Putamen (tissue), 1 donor: ENCODE measurements around the gene PRKN.

Experiments used
- DNase-seq: peaks from one replicate; pipeline ENCODE4 v3.0.0-alpha.2; 2016; ENCODE audit warnings: low spot score

Gene PRKN

DNA sequence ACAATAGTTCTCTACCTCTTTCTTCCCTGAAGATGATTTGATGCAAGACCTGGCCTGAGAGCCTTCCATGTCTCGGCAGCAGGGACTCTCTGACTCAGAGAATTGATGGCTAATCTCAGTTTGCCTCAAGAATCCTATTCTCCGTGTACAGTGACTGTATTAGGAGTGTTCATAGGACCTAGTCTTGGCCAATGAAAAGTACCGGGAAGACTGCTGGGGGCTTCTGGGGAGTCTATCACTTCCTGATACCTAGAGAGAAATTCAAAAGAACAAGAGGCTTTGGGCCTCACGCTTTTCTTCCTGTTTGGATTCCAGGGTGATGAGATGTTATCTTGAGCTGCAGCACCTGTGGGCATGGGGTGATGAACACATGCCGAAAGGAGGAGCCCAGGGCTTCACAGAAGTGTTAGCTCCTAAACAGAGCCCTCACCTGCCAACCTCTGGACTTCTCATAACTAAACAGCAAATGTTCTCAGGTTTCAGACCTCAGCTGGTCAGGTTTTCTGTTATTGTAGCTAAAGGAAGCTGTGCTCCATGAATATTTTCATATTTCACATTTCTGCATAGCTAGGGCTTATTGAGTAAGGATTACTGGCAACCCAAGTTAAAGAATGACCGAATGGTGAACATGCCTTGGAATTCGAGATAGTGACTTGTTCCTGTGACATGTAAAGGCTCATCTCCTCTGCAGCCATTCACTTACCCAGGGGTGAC lies 1130.6 kb downstream of the PRKN start:
- no peak for DNase-seq

DNA sequence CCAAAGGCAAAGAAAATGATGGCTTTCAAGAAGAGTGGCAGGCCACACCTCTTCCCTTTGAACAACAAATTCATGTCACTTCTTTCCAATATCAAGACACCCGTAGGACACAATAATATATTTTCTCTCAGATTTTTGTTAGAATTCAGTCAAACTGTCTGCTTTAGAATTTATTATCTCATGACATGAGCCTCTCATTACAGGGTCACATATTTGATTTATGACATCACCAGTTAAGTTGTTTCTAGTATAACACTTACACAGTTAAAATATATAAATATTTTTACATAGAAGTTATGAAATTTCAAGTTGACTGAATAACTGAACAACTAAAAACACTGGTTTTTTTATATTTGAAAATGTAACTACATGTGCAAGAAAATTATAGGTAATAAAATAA lies 1133.2 kb downstream of the PRKN start:
- DNase-seq, result no peak

DNA sequence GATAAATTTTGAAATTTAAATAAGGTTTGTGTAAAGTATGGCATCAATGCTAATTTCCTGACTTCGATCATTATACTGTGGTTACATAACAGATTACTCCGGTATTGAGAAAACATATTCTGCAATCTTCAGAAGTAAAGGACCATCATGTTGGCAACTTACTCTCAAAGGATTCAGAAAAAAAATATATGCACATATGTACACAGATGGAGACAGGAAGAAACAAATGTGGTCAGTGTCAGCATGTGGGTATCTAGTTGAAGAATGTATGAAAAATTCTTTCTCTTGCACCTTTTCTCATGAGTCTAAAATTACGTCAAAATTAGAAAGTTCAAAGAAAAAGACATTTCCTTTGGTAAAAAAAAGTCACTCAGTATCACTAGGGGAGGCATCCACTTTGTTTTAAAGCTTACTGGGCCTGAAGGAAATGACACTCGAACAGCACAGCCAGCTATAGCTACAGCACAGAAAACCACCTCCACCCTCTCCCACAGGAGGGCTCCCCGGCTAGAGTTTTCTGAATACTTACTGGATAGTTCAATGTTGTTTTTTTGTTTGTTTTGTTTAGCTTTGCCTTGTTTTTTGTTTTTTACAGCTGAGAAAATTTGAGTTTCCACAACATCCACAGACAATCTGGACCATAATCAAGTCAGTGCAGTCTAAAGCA lies 1136.5 kb downstream of the PRKN start:
- DNase-seq, result no peak

DNA sequence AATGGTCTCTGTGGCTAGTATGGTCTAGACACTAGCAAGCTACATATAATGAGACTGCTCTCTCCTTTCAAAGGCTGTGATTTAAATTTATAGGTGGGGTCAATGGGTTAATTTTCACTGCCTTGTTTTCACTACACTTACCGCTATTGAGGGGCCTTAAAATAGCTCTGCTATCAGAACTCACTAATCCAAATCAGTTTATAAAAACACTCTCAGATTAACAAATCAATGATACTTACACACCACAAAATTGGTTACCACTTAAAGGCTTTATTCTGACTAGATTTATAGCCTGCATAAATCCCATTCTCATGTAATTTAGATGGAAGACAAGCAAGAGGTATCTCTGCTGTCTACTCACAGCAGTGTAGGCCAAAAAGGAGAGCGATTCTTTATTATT lies 1140.7 kb downstream of the PRKN start:
- no peak for DNase-seq

DNA sequence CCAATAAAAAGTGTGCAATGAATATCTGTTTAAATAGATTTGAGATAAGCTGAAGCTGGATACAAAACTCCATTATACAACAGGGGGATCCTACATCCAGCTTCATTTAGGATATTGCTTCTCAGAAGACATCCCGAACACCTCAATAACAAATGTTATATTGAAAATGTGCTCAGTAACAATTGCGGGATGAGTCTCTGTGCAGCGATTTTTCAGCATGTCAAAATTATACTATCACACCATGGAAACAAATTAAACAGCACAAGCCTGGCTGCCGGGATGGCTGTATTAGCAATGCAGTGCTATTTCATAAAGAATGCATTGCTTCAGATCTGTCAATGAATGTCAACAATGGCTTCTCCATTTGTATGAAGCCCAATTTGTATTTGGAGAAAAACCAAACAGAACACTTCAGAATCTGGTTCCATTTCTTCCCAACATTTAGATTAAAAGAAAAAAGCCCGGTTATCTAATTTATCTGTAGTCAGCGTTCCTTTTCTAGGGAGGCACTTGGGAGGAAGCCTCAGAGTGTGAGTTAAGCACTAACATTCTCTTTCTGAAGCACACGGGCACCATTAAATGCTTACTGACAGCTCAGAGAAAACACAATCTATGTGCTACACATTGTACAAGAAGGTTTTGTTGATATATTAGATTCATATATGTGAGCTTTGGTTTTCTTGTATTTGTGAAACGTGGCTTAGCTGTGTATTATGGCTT lies 1142.8 kb downstream of the PRKN start:
- DNase-seq, result no peak

DNA sequence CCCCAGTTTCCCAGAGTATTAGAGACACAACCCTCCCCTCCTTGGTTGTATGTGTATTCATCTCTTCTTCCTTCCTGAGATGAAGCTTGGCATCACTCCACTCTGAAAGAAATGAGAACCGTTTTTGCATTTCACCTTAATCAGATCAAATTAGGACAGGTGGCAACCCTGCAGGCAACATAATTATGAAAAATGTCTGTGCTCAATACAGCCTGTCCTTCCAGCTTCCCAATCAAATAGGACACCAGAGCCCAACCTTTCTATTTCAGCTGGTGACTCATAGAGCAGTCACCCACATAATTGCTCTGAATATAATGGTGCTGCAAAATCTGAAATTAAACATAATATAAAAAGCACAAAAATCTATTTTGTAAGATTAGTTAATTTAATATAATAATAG lies 1143.5 kb downstream of the PRKN start:
- peak; percentile 62 for DNase-seq

DNA sequence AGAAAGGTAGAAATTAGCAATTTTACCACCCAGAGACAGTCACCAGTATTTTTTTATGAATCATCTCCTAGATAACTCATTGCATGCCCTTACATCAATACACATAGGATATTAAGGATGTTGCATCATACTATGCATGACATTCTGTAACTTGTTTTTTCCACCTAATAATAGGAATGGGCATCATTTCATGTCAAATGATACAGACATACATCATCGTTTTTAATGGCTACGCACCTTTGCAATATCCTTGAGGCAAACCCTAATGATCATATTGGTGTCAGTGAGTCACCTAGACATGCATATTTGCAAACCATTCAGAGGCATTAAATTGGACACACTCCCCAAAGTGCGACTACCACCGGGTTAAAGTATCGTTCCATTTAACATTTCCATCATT lies 1144.0 kb downstream of the PRKN start:
- DNase-seq, result no peak

DNA sequence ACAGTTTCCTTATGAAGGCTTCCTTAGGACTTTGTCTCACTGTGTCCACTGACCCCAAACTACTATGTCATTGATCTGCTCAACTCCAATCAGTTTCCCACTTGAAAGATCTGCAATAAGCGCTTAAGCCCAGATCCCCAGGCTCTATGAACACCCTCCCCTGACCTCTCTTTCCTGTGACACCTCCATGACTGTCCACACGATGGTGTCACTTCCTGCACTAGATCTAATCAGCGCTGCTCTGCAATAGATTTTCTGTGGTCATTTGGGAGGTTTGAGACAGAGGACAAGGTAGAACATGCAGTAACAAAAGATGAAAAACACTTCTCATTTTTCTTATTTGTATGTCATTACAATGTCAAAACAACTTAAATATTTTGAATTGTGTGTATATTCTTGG lies 1149.1 kb downstream of the PRKN start:
- no peak for DNase-seq

DNA sequence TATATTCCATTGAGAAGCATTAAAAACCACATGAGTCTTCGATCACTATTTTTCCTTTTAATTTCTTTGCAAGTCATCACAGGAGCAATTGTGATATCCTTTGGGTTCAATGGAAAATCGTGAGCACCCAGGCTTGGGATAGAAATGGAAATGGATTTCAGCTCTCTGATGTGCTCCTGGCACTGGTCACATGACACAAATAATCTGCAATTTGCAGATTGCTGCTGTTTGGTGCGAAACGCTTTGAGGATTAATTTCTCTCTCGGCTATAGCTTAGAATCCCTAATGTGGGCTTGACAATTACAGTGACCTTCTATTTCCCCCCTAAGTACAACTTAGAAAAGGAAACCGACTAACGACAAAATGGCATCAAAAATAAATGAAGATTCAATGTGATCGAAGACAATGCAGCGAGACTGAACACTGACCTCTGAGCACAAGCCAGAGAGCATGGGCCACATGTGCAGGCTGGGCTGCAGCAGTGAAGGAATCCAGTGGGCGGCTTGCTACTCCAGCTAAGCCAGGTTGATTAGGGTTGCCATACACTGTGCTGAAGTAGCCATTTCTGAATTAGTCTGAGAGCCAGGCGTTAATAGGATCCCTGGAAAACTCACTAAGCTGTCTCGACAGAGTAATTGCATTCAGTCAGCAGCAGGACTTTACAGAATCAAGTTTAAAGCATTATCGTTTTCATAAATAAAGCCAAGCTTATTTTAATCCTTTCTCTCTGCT lies 1151.9 kb downstream of the PRKN start:
- DNase-seq, result no peak

DNA sequence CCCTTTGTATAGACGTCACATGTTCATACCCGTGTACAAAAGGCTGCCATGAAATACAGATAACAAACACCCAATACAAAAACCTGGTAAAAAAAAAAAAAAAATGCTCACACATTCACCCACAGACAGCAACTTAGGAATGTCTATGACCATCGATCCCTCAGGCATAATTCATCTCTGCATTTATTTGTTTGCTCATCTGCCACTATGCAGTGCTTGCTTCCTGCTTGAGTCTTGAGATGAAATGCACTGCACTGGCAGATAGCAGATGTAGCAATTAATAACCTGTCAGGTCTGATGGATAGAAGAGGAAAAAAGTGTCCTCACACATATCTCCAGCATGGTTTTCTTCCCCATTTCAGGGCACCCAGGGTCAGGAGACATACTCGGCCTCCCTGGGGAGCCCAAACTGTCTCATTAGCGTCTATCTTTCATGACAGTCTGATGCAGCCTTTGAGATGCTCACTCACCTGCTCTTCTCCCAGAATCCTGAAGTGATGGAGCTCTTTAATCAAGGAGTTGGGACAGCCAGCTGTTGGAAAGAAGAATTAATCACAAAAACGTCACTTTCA lies 1158.6 kb downstream of the PRKN start:
- no peak for DNase-seq

DNA sequence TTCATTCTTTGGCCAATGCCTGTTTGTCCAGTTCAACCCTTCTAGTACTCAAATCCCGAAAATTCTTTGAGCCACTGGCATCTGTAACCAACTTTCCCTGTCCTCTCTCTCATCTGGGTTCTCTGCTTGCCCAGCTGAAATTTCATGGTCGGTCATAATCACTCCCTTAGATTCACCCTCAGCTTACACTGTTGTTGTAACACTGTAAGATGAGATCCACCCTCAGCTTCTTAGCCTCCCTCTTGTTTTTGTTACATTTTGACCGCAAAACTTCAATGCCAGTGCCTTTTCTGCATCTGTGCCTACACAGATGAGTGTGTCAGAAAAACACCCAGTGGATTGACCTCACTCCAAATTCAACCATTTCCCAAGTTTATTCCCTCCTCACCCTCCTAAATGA lies 1162.6 kb downstream of the PRKN start:
- no peak for DNase-seq

DNA sequence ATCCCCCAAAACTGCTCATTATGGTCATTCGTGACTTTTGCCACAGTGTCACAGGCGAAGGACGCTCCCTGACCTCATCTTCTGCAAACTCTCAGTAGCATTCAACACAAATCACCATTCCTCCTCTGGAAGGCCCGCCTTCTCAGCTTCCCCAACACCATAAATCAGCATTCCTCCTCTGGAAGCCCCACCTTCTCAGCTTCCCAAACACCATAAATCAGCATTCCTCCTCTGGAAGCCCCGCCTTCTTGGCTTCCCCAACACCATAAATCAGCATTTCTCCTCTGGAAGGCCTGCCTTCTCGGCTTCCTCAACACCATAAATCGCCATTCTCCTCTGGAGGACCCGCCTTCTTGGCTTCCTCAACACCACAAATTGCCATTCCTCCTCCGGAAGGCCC lies 1165.7 kb downstream of the PRKN start:
- no peak for DNase-seq

DNA sequence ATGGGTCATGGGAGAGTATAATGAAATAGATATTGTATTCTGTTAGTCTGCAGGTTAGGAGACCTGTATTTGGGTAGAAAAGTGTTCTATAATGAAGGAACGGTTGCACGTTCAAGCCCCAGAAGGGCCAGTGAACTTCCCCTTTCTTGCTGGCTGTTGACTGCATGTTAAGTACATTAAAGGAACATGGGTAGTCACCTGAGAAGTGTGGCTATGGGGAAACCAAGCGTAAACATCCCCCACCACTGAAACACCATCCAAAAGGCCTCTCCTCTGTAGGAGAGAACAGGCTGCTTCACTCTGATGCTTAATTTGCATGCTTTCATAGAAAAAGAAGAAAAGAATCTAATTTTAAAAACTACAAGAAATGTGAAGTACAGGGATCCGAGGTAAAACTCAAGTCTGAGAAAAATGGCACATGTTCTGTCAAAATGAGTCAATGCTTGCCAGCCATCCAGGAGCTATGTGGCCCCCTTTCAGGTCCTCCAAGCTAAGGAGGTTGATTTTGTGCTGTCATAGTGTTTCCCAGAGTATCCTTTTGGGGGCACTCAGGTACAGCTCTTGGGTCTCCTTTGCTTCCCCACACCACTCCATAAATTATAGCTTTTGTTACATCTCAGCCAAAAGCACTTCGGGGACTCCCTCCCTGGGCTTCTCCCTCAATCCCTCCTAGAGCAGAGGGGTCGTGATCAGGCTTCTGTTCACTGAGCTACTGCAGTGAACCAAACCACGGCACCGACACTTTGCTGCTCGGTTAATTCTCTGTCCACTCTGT lies 1170.0 kb downstream of the PRKN start:
- DNase-seq, result no peak

DNA sequence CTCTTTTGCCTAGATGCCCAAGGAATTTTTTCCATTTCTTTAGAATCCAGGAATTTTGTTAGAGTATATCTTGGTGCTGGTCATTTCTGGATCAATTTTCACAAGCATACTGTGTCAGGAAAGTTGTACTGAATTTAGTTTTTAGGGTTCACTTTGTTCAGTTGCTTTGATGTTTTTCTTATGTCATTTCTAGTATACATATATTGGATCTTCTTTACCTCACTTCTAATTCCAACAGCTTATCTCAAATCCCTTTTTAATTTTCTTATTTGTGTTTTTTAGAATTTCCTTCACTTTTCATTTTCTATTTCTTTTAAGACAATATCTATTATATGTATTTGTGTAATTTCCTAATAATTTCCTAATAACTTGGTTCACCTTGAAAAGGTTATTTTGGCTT lies 1172.7 kb downstream of the PRKN start:
- DNase-seq, result no peak

DNA sequence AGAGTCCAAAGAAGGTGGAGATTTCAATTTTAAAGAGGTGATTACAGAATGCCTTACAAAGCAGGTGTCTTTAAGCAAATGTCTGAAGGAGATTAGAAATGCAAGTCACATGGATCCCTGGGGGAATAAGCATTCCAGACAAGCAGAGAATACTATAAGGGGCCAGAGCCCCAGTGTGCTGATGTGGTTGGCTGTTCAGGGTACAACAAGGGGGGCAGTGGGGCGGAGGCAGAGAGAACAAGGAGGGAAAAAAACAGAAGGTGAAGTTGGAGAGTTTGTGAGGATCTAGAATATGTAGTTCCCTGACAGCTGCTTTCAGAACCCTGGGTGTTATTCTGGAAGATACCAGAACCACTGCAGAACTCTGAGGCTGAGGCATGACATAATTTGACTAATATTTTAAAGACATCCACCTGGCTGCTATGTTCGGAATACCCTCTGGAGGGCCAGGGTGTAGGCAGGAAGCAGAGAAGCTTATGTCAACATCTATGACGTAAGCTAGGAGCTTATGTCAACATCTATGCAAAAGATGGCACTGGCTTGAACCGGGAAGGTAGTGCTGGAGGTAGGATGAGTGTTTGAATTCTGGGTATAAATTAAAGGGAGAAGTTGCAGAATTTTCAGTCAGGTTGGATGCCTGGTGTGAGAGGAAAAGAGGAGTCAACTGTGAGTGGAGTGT lies 1177.5 kb downstream of the PRKN start:
- DNase-seq, result no peak

DNA sequence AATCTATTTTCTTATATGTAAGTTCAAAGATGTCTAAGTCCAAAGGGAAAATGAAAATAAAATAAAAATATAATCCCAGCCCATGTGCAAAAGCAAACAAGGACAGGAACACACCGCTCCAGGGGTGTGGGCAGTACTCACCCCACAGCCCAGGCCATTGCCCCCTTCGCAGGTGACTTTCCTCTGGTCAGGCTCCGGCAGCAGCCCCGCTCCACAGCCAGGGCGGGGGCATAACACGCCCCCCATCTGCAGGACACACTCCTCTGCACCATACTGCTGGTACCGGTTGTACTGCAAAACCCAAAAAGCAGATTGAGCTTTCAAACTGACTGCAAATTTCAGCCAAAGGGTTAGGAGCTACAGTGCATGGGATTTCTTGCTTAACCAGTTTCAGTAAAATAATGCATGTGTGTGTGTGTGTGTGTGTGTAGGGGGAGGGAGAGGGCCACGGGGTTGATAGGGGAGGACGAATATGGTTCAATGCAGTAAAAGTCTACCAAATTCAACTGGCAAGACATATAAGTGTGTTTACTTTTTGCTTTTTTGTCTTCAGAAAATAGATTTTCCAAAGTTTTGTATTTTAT lies 1178.8 kb downstream of the PRKN start:
- DNase-seq, result no peak

DNA sequence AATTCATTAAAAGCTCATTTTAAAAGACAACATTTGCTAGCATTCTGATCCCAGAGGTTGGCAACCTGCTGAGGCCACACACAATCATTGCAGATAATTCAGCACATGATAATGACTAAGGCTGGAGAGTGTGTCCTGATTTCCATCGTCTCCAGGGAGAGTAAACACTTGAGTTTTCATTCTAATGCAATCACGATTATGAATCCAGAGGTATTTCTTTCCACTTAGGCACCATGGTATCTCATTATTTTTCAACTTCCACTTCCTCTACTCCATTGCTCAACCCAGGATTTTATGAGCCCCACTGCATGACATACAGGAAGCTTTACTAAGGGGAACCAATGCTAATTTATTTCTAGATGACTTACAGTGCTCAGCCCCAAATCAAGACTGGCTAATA lies 1179.9 kb downstream of the PRKN start:
- DNase-seq, result no peak

DNA sequence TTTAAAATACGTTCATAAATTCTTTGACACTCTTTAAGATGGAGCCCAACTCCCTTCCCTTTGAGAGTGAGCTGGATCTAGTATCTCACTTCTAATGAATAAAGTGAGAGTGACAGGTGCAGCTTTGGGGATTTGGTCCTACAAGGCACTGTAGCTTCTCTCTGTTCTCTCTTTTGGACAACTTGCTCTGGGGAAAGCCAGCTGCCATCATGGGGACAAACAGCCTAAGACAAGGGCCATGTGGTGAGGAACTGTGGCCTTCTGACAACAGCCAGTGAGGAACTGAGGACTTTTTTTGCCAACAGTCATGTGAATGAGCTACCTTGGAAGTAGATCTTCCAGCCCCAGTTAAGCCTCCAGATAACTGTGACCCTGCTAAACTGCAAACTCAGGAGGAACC lies 1180.9 kb downstream of the PRKN start:
- no peak for DNase-seq

DNA sequence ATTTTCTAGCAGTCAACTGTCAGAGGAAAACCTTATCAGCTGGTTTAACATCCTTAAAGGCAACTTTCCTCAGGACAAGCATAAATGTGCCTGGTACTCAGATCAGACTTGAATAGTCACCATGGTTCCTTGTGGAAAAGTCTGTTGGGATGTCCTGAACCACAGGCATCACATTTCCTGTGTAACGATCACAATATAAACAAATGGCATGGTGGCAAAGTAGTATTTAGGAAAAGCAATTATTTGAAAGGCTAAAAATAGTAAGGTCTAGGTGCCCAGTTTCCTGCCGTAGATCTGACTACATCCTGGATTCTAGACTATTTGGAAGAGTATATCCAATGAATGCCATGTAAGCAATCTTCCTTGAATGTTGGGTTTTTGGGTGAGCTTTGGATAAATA lies 1181.8 kb downstream of the PRKN start:
- no peak for DNase-seq

DNA sequence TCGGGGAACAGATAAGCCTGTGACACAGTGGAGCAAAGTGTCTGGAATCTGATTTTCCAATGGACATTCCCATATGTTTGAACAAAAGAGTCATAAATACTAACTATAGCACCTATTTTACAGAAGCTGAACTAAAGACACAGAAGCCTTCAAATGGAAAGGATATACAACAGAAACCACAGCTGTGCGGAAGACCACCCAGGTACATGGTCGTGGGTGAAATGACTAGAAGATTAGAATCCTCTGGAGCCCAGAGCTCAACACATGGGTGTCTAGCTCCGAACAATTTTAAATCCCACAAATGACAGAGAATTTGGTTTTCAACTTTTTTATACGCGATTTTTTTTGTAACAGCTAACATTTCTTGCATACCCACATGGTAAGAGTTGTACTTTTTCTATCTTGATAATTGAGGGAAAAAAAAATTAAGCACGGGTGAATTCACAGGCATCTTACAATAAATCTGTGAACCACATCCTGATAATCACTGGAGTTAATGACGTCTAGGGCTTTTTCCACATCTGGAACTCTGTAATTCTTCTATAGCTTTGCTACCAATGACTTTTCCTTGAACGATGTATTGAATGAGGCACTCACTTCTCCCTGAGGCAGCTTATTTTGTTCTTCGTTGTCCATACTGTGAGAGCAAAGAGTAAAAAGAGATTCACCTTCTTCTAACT lies 1182.6 kb downstream of the PRKN start:
- no peak for DNase-seq
